Lower lobe of right lung (tissue), 2 donors: ENCODE data around the gene CWC27. TPM values are rescaled to one million over a fixed set of nuclear protein-coding genes. Genes with fewer than 3 reads are reported as not detected.
A peak's percentile ranks its signal among the peaks of the same experiment; 100 is the strongest.
"Not testable (repeated sequence)": the region's sequence is repeated elsewhere in the genome, so short reads cannot be mapped to it uniquely, and the experiment has no call there.

ENCODE experiments used
- ATAC-seq, 2 donors: fragments of 200-7000 bp; cut with Tn5 transposase; one replicate each; pipeline ENCODE4 v1.9.1; 2020 to 2022; ENCODE audit warnings: mild to moderate bottlenecking in 2 of 2, moderate library complexity in 2 of 2
- DNase-seq: peaks from one replicate; pipeline ENCODE4 v3.0.0-alpha.2; 2020
- H3K27ac ChIP-seq: fragments of 200-600 bp; one replicate; pipeline ENCODE4 v1.8.0; 2022
- H3K27me3 ChIP-seq: fragments of 200-600 bp; one replicate; pipeline ENCODE4 v1.8.0; 2022; ENCODE audit warnings: low read depth
- H3K36me3 ChIP-seq: fragments of 200-600 bp; one replicate; pipeline ENCODE4 v1.8.0; 2022; ENCODE audit warnings: mild to moderate bottlenecking
- H3K4me1 ChIP-seq: fragments of 200-600 bp; one replicate; pipeline ENCODE4 v1.8.0; 2022
- H3K4me3 ChIP-seq: fragments of 200-600 bp; one replicate; pipeline ENCODE4 v1.8.0; 2022; ENCODE audit warnings: mild to moderate bottlenecking
- H3K9me3 ChIP-seq: fragments of 200-600 bp; one replicate; pipeline ENCODE4 v1.8.0; 2022
- CTCF ChIP-seq: fragments of 200-600 bp; IDR thresholded peaks from one replicate; pipeline ENCODE4 v1.8.0; 2022; ENCODE audit warnings: antibody characterized with exemption, mild to moderate bottlenecking
- intact Hi-C: fragments of 100-400 bp; cut with DNase I; formaldehyde crosslinking; loops from one replicate; pipeline ENCODE4 v1.11.0; 2022
- total RNA-seq: library from RNA; stranded (reverse); fragmentation: NEBNext Ultra II Directional; extraction: Animal tissue kit (Norgen Biotek cat#: 25700); gene quantifications from one replicate; pipeline ENCODE4 v1.2.1, GENCODE V29; 2021
- donor health status: DM: no; HTN: yes; CAD: no; lungs with severe emphysema.

The CWC27 gene
- total RNA-seq, 1 donor from 2014 or later = 17.3 TPM

GRCh38 chr5:64811050-64811640 lies 42.4 kb downstream of the CWC27 start:
- H3K27ac ChIP-seq = no peak overlapping the region
- intact Hi-C loops = loop anchor here (10.0 kb wide), 1 partner anchor 674 kb away; the partner anchor contains the start of gene ADAMTS6
- no peaks in the 10 kb centered on the region for H3K27me3 ChIP-seq
- peaks cover 11% of the 10 kb centered on the region for H3K36me3 ChIP-seq
- H3K9me3 ChIP-seq = no peaks in the 10 kb centered on the region
- H3K4me3 ChIP-seq = no peak overlapping the region
- H3K4me1 ChIP-seq = peaks cover 8% of the 10 kb centered on the region
- DNase-seq (no peak), ATAC-seq (peak in 1 of 2 donors; percentile 47)
- peak; percentile 73 for TF ChIP-seq CTCF

GRCh38 chr5:64814073-64814472 lies 45.3 kb downstream of the CWC27 start:
- intact Hi-C loops = loop anchor here (10.0 kb wide), 1 partner anchor 671 kb away; the partner anchor contains the start of gene ADAMTS6
- H3K4me3 ChIP-seq = no peak overlapping the region
- ATAC-seq = no peak
- DNase-seq = no peak
- H3K4me1 ChIP-seq = peaks cover 8% of the 10 kb centered on the region
- no peak for TF ChIP-seq CTCF
- H3K27me3 ChIP-seq = no peaks in the 10 kb centered on the region
- no peak overlapping the region for H3K27ac ChIP-seq
- H3K9me3 ChIP-seq = no peaks in the 10 kb centered on the region
- peaks cover 11% of the 10 kb centered on the region for H3K36me3 ChIP-seq

- intact Hi-C loops = loop anchor here (10.0 kb wide), 1 partner anchor 667 kb away; the partner anchor contains the start of gene ADAMTS6
- TF ChIP-seq CTCF = no peak
Measured at GRCh38 chr5:64818245-64818644, 49.5 kb downstream of the CWC27 start.

GRCh38 chr5:64819345-64819744 lies 50.6 kb downstream of the CWC27 start:
- intact Hi-C loops = loop anchor here (10.0 kb wide), 1 partner anchor 665 kb away; the partner anchor contains the start of gene ADAMTS6
- H3K27ac ChIP-seq = not testable (repeated sequence)

More at GRCh38 chr5:64818245-64818644, 49.5 kb downstream of the CWC27 start:
- Histone ChIP-seq H3K9me3 (no peaks in the 10 kb centered on the region), H3K36me3 (peaks cover 11% of the 10 kb centered on the region), H3K27ac (no peak overlapping the region), H3K4me3 (no peak overlapping the region), H3K4me1 (no peaks in the 10 kb centered on the region), H3K27me3 (no peaks in the 10 kb centered on the region)
- DNase-seq (no peak), ATAC-seq (no peak)

GRCh38 chr5:64822320-64822719 lies 53.6 kb downstream of the CWC27 start:
- H3K9me3 ChIP-seq = no peaks in the 10 kb centered on the region
- H3K4me3 ChIP-seq = no peak overlapping the region
- intact Hi-C loops = no loop called here
- H3K27me3 ChIP-seq = no peaks in the 10 kb centered on the region
- no peak for ATAC-seq
- no peak for DNase-seq
- TF ChIP-seq CTCF = no peak
- H3K27ac ChIP-seq = peak overlapping the region; percentile 5
- no peaks in the 10 kb centered on the region for H3K36me3 ChIP-seq
- no peaks in the 10 kb centered on the region for H3K4me1 ChIP-seq

More at GRCh38 chr5:64819345-64819744, 50.6 kb downstream of the CWC27 start:
- peaks cover 11% of the 10 kb centered on the region for H3K36me3 ChIP-seq
- ATAC-seq, H3K27me3 ChIP-seq, H3K4me3 ChIP-seq, H3K9me3 ChIP-seq, DNase-seq, H3K4me1 ChIP-seq: not testable (repeated sequence)

- ATAC-seq = no peak
- Histone ChIP-seq H3K27ac (no peak overlapping the region), H3K4me1 (no peaks in the 10 kb centered on the region), H3K36me3 (no peaks in the 10 kb centered on the region), H3K27me3 (no peaks in the 10 kb centered on the region), H3K9me3 (no peaks in the 10 kb centered on the region), H3K4me3 (no peak overlapping the region)
- DNase-seq = no peak
- intact Hi-C loops = no loop called here
- TF ChIP-seq CTCF = no peak
Measured at GRCh38 chr5:64826541-64826940, 57.8 kb downstream of the CWC27 start.
